GM21576 (cell line): ENCODE measurements around the gene ZNF620.
"Not testable (repeated sequence)": the region's sequence is repeated elsewhere in the genome, so short reads cannot be mapped to it uniquely, and the experiment has no call there.

ENCODE experiments used
- ATAC-seq: cut with Tn5 transposase; IDR thresholded peaks from one replicate; pipeline ENCODE4 v1.9.1; 2021; ENCODE audit warnings: mild to moderate bottlenecking, moderate library complexity; ENCODE audit not compliant: unreplicated experiment

ZNF620 gene

GRCh38 chr3:40505599-40506462 is at the start of gene ZNF620:
TSS of gene ZNF620 (plus strand) at chr3:40506039. CDS start at chr3:40506353, 314 bp downstream.
- peak; percentile 75 for ATAC-seq

DNA sequence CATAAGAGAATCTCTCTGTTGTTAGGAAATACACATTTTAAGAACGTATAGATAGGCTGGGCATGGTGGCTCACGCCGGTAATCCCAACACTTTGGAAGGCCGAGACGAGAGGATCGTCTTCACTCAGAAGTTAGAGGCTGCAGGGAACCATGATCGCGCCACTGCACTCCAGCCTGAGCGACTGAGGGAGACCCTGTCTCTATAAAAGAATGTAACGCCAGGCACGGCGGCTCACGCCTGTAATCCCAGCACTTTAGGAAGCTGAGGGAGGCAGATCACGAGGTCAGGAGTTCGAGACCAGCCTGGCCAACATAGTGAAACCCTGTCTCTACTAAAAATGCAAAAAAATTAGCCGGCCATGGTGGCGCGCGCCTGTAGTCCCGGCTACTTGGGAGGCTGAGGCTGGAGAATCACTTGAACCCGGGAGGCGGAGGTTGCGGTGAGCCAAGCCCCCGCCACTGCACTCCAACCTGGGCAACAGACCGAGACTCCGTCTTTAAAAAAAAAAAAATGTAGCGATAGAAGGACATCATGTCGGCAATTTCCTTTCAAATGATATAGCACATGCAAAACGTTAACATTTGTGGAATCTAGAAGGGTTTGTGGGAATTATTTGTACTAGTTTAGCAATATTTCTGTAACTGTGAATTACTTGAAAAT is 49.4 kb upstream of the ZNF620 start:
- ATAC-seq: no peak

DNA sequence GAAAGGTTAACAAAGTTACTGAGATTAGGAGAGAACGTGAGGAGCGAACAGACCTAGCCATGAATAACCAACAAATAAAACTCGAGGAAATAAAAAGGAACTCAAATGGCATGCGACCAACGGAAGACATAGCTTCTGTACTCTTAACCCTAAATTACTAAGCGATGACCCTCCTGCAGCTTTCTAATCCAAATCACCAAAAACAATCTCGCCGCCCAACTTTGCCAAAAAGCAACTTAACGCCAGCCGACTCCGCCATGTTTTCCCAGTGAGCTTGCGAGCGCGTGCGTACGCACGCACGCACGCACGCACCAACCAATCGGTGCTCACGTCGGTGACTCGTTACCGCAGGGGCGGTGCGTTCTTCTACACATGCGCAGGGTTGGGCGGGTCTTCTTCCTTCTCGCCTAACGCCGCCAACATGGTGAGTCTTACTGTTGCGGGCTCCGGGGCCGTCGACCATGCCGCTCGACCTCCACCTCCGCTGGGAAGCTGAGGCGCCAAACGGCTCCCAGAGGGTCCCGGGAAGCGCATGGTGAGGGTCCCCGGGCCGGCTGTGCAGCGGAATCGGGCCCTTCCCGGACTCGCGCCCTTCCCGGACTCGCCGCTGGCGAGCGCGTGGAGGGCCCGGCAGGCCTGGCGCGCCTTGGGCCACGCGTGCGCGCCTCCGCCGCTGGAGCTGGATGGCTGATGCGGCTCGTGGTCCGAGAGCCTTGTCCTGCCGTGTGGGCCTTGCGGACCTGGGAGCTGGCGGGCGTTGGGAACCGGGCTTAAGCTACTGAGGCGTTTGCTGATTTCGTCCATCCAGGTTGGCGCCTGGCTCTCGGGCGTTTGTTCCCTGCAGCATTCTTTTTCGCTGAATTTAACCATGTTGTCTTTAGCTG is 48.7 kb upstream of the ZNF620 start, which contains the start of gene RPL14:
TSS of gene RPL14 (plus strand) at position 400 of the 884 bp plus-strand sequence. CDS start at position 533, 133 bp downstream.
- peak; percentile 62 for ATAC-seq

DNA sequence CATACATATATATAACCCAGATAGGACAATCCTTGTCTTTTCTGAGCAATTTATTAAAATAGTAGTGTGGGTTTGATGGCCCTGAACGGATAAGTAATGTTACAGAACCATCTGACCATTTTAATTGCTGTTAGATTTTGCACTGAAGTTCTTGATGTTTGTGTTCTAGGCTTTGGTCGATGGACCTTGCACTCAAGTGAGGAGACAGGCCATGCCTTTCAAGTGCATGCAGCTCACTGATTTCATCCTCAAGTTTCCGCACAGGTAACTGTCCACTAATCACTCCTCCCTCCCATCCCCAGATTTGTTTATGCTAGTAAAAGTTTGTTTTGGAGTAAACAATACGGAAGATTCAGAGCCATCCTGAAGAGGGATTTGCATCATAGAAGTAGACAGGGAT is 47.4 kb upstream of the ZNF620 start:
- no peak for ATAC-seq

DNA sequence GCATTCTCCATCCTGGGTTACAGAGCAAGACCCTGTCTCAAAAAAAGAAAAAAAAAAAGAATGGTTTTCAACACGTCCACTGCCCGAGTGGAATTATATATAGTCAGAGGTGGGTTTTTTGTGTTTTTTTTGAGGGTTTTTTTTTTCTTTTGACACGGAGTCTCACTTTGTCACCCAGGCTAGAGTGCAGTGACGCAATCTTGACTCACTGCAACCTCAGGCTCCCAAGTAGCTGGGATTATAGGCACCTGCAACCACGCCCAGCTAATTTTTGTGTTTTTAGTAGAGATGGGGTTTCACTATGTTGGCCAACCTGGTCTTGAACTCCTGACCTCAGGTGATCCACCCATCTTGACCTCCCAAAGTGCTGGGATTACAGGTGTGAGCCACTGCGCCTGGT is 45.4 kb upstream of the ZNF620 start:
- ATAC-seq: not testable (repeated sequence)

GRCh38 chr3:40461161-40461560 is 44.7 kb upstream of the ZNF620 start:
- no peak for ATAC-seq

DNA sequence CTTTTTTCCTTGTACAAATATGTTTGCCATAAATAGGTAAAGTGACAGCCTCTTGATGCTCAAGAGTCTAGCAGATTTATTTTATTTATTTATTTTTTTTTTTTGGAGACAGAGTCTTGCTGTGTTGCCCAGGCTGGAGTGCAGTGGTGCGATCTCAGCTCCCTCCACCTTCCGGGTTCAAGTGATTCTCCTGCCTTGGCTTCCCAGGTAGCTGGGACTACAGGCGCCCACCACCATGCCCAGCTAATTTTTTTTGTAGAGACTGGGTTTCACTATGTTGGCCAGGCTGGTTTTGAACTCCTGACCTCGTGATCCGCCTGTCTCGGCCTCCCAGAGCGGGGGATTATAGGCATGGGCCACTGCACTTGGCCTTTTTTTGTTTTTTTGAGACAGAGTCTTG is 43.0 kb upstream of the ZNF620 start:
- ATAC-seq: not testable (repeated sequence)

DNA sequence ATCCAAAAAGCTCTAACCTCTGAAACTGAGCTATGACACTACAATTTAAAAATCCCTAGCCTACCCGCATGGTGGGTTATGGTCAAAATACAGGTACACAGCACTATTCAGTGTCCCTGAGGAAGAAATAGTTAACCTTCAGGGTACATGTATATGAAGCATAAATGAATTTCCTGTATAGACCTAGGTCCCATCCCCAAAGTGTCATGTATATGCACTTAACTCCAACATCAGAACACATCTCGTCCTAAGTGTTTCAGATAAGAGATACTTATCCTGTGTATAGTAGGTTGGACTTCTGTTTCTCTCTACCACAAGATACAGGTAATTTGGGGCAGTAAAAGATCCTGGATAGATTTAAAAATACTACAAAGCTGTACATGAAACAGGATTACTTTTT is 42.3 kb upstream of the ZNF620 start:
- no peak for ATAC-seq

GRCh38 chr3:40464339-40465110 is 41.3 kb upstream of the ZNF620 start:
- no peak for ATAC-seq

DNA sequence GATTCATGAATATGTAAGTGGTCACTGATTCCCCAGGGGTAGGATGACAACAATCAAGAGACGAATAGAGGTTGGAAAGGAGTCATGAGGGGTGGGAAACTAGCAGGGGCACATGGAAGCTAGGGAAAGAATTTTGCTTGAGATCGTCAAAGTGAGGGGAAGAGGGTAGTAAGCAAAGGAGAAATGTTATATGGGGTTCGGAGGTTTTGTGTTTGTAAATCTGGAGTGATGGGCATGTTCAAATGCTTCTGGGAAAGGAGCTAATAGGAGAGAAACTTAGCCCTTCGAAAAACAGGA is 40.8 kb upstream of the ZNF620 start:
- ATAC-seq: no peak

- no peak for ATAC-seq
Measured at GRCh38 chr3:40465456-40465855, 40.4 kb upstream of the ZNF620 start.

GRCh38 chr3:40468018-40468417 is 37.8 kb upstream of the ZNF620 start:
- ATAC-seq: no peak

- ATAC-seq: no peak
Measured at GRCh38 chr3:40470701-40471100, 35.1 kb upstream of the ZNF620 start.

DNA sequence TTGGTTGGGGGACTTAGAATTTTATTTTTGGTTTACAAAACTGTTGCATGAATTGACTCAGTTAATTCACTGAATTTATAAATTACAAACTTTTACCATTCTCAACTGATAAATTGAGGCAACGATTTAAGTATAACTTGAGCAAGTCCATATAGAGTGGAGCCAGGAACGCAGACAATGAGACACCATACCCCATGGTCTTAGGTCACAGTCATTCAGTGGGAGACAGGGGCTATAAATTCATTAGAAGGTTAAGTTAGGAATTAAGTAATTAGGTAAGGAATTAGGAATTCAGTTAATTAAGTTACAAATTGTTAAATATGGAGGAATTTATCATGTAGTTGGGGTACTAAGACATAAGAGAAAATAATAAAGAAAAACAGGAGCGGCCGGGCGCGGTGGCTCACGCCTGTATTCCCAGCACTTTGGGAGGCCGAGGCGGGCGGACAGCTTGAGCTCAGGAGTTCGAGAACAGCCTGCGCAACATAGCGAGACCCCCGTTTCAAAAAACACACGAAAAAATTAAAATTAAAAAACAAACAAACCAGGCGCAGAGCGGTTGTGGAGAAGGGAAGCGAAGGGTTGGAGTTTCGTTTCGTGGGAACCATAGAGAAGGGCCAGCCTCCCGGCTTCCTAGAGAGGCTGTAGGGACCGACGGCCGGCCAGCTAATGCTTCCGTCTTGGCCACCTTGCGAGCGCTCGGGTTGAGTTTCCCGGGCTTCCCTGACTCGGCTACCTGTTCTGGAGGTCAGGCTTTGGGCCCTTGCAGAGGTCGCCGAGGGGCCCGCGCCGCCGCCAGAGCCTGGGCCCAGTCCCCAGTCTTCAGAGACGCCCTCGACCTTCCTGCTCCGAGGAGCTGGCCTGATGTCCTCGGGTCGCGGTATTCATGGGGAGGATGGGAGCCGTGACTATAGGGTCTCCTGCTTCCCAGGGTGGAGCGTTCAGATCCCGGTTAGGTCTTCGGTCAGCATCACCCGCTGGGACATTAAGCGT is 29.1 kb upstream of the ZNF620 start, which contains the start of gene ZNF619:
TSS of gene ZNF619 (plus strand) at position 645 of the 993 bp plus-strand sequence. CDS start 858 bp downstream, outside the sequence.
- peak; percentile 86 for ATAC-seq

GRCh38 chr3:40477666-40478065 is 28.2 kb upstream of the ZNF620 start:
- ATAC-seq: no peak

- ATAC-seq: no peak
Measured at GRCh38 chr3:40487172-40487571, 18.7 kb upstream of the ZNF620 start.

- no peak for ATAC-seq
Measured at GRCh38 chr3:40490916-40491315, 14.9 kb upstream of the ZNF620 start.

- ATAC-seq: no peak
Measured at GRCh38 chr3:40494698-40495097, 11.1 kb upstream of the ZNF620 start.

- no peak for ATAC-seq
Measured at GRCh38 chr3:40497288-40497687, 8.6 kb upstream of the ZNF620 start.
